Keratinocyte (primary cell): ENCODE results near the gene SLC22A9.

ENCODE experiments used
- EZH2 ChIP-seq: IDR thresholded peaks from one replicate; pipeline ENCODE4 v1.6.1; 2012; ENCODE audit warnings: inconsistent platforms, mild to moderate bottlenecking, low read length, moderate library complexity
- TF ChIP-seq, protein P1 (sequence below), 3 experiments: IDR thresholded peaks in 1 of 3; conservative IDR thresholded peaks in 1 of 3; optimal IDR thresholded peaks in 1 of 3; 2 replicates in 2 of 3; 3 replicates in 1 of 3; pipeline versions ENCODE3 to v1.5.1; 2011; ENCODE audit warnings: low read length in 3 of 3, mild to moderate bottlenecking in 3 of 3, moderate library complexity in 2 of 3, control low read depth in 1 of 3, inconsistent platforms in 1 of 3; ENCODE audit not compliant: insufficient read depth in 2 of 3; ENCODE audit errors: extremely low read depth in 1 of 3

DNA sequence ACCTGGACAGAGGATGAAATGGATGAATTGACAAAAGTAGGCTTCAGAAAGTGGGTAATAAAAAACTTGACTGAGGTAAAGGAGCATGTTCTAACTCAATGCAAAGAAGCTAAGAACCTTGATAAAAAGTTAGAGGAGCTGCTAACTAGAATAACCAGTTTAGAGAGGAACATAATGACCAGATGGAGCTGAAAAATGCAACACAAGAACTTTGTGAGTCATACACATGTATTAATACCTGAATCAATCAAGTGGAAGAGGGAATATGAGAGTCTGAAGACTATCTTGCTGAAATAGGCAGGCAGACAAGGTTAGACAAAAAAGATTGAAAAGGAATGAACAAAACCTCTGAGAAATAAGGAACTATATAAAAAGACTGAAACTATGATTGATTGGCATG lies 47.9 kb upstream of the SLC22A9 start:
- TF ChIP-seq, protein P1, sequence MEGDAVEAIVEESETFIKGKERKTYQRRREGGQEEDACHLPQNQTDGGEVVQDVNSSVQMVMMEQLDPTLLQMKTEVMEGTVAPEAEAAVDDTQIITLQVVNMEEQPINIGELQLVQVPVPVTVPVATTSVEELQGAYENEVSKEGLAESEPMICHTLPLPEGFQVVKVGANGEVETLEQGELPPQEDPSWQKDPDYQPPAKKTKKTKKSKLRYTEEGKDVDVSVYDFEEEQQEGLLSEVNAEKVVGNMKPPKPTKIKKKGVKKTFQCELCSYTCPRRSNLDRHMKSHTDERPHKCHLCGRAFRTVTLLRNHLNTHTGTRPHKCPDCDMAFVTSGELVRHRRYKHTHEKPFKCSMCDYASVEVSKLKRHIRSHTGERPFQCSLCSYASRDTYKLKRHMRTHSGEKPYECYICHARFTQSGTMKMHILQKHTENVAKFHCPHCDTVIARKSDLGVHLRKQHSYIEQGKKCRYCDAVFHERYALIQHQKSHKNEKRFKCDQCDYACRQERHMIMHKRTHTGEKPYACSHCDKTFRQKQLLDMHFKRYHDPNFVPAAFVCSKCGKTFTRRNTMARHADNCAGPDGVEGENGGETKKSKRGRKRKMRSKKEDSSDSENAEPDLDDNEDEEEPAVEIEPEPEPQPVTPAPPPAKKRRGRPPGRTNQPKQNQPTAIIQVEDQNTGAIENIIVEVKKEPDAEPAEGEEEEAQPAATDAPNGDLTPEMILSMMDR (optimal IDR thresholded peaks at IDR 0.05 in 1 of 3, IDR thresholded peaks at IDR 0.05 in 1 of 3, conservative IDR thresholded peaks at IDR 0.05 in 1 of 3; ENCODE audit: extremely low read depth in 1 of 3, insufficient read depth in 2 of 3, low read length in 3 of 3) = no peak
- TF ChIP-seq EZH2 = no peak
